Panc1 (cell line): ENCODE measurements around the gene CDC42EP4. TPM values are rescaled to one million over a fixed set of nuclear protein-coding genes. Genes with fewer than 3 reads are reported as not detected.

Experiments used
- ATAC-seq: fragments of 200-7000 bp; cut with Tn5 transposase; 2 replicates; pipeline ENCODE4 v1.9.1; 2020; ENCODE audit warnings: mild to moderate bottlenecking, moderate library complexity
- BruUV-seq: library from RNA; stranded (reverse); fragments of 400-500 nt; replicated peaks from 2 replicates; lab custom pipeline; 2021; lab: Mats Ljungman, UMichigan
- CTCF ChIA-PET: fragments of 300-600 bp; sonication (Branson Sonifier 250); formaldehyde crosslinking; loops from one replicate; lab custom pipeline; 2022; ENCODE audit warnings: antibody characterized with exemption; lab: Charles Lee
- POLR2A ChIA-PET: fragments of 300-600 bp; sonication (Branson Sonifier 250); formaldehyde crosslinking; loops from one replicate; lab custom pipeline; 2022; ENCODE audit warnings: antibody characterized with exemption; lab: Charles Lee
- DNase-seq: peaks from one replicate; pipeline ENCODE4 v3.0.0-alpha.2; 2010; ENCODE audit warnings: low read depth, low spot score
- H3K27ac ChIP-seq: 2 replicates; pipeline ENCODE4 v1.5.1; 2011; ENCODE audit warnings: mild to moderate bottlenecking, low read length, inconsistent platforms
- H3K27me3 ChIP-seq: fragments of 200-500 bp; sonication (Bioruptor generic); 2 replicates; pipeline ENCODE4 v1.6.0; 2014; ENCODE audit warnings: low read length, inconsistent platforms; ENCODE audit not compliant: control insufficient read depth, insufficient read depth
- H3K36me3 ChIP-seq: fragments of 200-500 bp; sonication (Bioruptor generic); 2 replicates; pipeline ENCODE4 v1.5.1; 2014; ENCODE audit warnings: inconsistent platforms, mild to moderate bottlenecking, low read length, moderate library complexity; ENCODE audit not compliant: control insufficient read depth, insufficient read depth
- H3K4me1 ChIP-seq: 2 replicates; pipeline ENCODE4 v1.5.1; 2011; ENCODE audit warnings: inconsistent platforms, mild to moderate bottlenecking, low read length, moderate library complexity; ENCODE audit not compliant: control insufficient read depth, insufficient read depth
- H3K4me3 ChIP-seq, 2 experiments: 2 replicates each; pipeline ENCODE4 v1.5.1; 2011 to 2012; ENCODE audit warnings: low read depth in 2 of 2, low read length in 2 of 2, mild to moderate bottlenecking in 2 of 2, inconsistent platforms in 1 of 2, moderate library complexity in 1 of 2
- H3K9me3 ChIP-seq: fragments of 200-500 bp; sonication (Bioruptor generic); 2 replicates; pipeline ENCODE4 v1.5.1; 2014; ENCODE audit warnings: low read depth, mild to moderate bottlenecking, inconsistent platforms, low read length, moderate library complexity; ENCODE audit not compliant: control insufficient read depth, insufficient read depth
- POLR2AphosphoS5 ChIP-seq: IDR thresholded peaks from 2 replicates; pipeline ENCODE4 v1.6.1; 2012; ENCODE audit warnings: mild to moderate bottlenecking, low read depth, low read length, moderate library complexity
- REST ChIP-seq, 2 experiments: IDR thresholded peaks; 2 replicates each; pipeline ENCODE4 v1.6.1; 2011 to 2012; ENCODE audit warnings: low read depth in 2 of 2, control low read depth in 1 of 2, low read length in 1 of 2, mild to moderate bottlenecking in 1 of 2, moderate library complexity in 1 of 2; ENCODE audit not compliant: insufficient read depth in 1 of 2
- SIN3A ChIP-seq: IDR thresholded peaks from 2 replicates; pipeline ENCODE4 v1.6.1; 2012; ENCODE audit warnings: low read depth, mild to moderate bottlenecking, low read length, moderate library complexity, borderline replicate concordance; ENCODE audit not compliant: insufficient read depth
- TCF7L2 ChIP-seq: IDR thresholded peaks from 2 replicates; pipeline ENCODE4 v1.6.1; 2011; ENCODE audit warnings: mild to moderate bottlenecking, low read depth, low read length, inconsistent platforms
- in situ Hi-C: cut with HindIII; loops from 2 replicates; pipeline ENCODE4 v1.10.0; 2016; ENCODE audit warnings: low sequenced_read_pairs, low pct_unique_long_range_greater_than_20kb
- intact Hi-C: fragments of 100-400 bp; cut with micrococcal nuclease; formaldehyde crosslinking; loops from one replicate; pipeline ENCODE4 v1.10.0; 2022; ENCODE audit not compliant: unreplicated experiment
- total RNA-seq: library from RNA; stranded (reverse); gene quantifications from one replicate; pipeline ENCODE4 v1.2.1, GENCODE V29; 2021; ENCODE audit not compliant: unreplicated experiment
- TF ChIP-seq, protein P1 (sequence below): fragments of 450-650 bp; IDR thresholded peaks from 2 replicates; pipeline ENCODE4 v1.5.1; 2017; ENCODE audit warnings: mild to moderate bottlenecking

Gene CDC42EP4
- total RNA-seq, 1 experiment from 2014 or later = 65.9 TPM

GRCh38 chr17:73318427-73318813 is 6.6 kb upstream of the CDC42EP4 start:
- no TSS peak for BruUV-seq
- DNase-seq (no peak), ATAC-seq (no peak; the same call in 1 of the 2 replicates)
- H3K36me3 ChIP-seq = no peaks in the 10 kb centered on the region
- POLR2A ChIA-PET = interaction anchor here (0.6 kb wide), 1 partner anchor 24 kb away, joined by 5 read pairs; no protein-coding TSS in a partner anchor
- in situ Hi-C loops = no loop called here
- no peaks in the 10 kb centered on the region for H3K9me3 ChIP-seq
- no peak overlapping the region for H3K27ac ChIP-seq
- TF ChIP-seq SIN3A = no peak
- TF ChIP-seq TCF7L2 = no peak
- no peak for TF ChIP-seq REST (IDR thresholded peaks at IDR 0.05; ENCODE audit: insufficient read depth in 1 of 2, low read depth in 2 of 2, low read length in 1 of 2)
- TF ChIP-seq, protein P1, sequence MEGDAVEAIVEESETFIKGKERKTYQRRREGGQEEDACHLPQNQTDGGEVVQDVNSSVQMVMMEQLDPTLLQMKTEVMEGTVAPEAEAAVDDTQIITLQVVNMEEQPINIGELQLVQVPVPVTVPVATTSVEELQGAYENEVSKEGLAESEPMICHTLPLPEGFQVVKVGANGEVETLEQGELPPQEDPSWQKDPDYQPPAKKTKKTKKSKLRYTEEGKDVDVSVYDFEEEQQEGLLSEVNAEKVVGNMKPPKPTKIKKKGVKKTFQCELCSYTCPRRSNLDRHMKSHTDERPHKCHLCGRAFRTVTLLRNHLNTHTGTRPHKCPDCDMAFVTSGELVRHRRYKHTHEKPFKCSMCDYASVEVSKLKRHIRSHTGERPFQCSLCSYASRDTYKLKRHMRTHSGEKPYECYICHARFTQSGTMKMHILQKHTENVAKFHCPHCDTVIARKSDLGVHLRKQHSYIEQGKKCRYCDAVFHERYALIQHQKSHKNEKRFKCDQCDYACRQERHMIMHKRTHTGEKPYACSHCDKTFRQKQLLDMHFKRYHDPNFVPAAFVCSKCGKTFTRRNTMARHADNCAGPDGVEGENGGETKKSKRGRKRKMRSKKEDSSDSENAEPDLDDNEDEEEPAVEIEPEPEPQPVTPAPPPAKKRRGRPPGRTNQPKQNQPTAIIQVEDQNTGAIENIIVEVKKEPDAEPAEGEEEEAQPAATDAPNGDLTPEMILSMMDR = no peak
- TF ChIP-seq POLR2AphosphoS5 = no peak
- no peaks in the 10 kb centered on the region for H3K4me1 ChIP-seq
- H3K4me3 ChIP-seq = no peak overlapping the region
- CTCF ChIA-PET = interaction anchor here (1.3 kb wide), 1 partner anchor 12 kb away, joined by 3 read pairs; no protein-coding TSS in a partner anchor
- intact Hi-C loops = no loop called here
- H3K27me3 ChIP-seq = no peaks in the 10 kb centered on the region

DNA sequence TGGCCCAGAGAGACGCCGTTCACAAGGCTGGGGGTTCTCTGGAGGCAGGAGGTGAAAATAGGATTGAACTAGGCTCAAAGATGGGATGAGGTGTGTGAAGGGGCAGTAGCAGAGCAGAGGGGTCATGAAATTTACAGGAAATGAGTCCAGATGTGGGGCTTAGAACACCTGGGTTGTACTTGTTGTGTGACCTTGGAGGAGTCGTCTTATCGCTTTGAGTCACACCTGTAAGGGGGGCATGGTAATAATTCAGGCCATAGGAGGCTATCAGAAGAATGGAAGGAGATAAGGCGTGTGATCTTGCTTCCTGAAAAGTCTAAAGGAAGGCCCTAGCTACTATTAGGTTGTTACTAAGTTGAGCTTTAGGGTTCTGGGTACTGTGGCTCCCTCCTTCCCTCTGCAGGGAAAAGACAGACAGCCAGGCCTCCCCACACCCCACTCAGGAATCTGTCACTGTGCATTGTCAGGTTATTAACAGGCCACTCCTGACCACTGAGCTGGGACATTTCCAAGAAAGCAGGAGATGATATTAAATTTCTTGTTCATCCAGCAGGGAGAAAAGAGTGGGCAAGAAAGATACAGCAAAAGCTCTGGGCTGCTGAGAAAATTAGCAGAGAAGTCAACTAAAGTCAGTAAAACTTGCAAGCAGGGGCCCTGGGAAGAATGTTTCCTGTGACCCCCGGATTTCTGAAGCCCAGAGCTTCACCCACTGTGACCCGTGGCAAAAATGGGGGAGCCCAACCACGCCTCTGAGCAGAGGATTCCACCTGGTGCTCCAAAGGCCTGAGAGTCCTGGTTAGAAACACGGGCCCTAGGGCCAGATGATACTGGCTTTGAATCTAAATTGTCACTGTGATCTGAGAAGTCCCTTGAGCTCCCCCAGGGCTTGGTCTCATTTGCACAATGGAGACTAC is 6.0 kb upstream of the CDC42EP4 start:
- DNase-seq = no peak
- no peaks in the 10 kb centered on the region for H3K4me1 ChIP-seq
- no TSS peak for BruUV-seq
- intact Hi-C loops = no loop called here
- ChIA-PET POLR2A (no interaction called here), CTCF (interaction anchor here (1.3 kb wide), 1 partner anchor 11 kb away, joined by 3 read pairs; no protein-coding TSS in a partner anchor)
- H3K9me3 ChIP-seq = no peaks in the 10 kb centered on the region
- ATAC-seq = no peak
- in situ Hi-C loops = no loop called here
- no peak for TF ChIP-seq SIN3A
- TF ChIP-seq POLR2AphosphoS5 = no peak
- TF ChIP-seq TCF7L2 = no peak
- TF ChIP-seq REST (IDR thresholded peaks at IDR 0.05; ENCODE audit: insufficient read depth in 1 of 2, low read depth in 2 of 2, low read length in 1 of 2) = no peak
- TF ChIP-seq, protein P1 = no peak
- no peaks in the 10 kb centered on the region for H3K27me3 ChIP-seq
- H3K27ac ChIP-seq = no peak overlapping the region
- no peak overlapping the region for H3K4me3 ChIP-seq
- H3K36me3 ChIP-seq = no peaks in the 10 kb centered on the region
